ENCODE data around the gene PDZRN3.

DNA sequence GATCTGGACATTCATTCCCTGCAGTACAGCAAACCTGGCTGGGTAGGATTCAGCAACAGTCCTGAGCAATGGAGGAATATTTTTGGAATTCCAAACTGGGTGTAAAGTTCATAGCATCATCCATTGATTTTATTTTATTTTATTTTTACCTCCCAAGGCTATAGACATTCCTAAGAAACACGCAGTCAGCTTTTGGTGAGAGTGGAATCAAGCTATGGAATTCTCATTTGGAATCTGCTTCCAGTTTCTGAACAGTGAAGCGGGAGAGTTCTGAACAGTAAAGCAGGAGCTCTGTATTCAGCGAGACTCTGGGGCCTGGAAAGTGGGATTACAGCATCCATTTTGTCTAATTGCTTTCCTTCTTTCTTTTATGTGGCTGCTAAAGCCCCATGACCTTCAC is 1.4 kb upstream of the PDZRN3 start:
- no peak for TF ChIP-seq FOXM1 (CRISPR knock-in tag; IDR thresholded peaks at IDR 0.05)
- no peak for TF ChIP-seq SP2 (CRISPR knock-in tag; IDR thresholded peaks at IDR 0.05)
- no peak for TF ChIP-seq TP53 (CRISPR knock-in tag; conservative IDR thresholded peaks at IDR 0.05)
- TF ChIP-seq FOXA1 (IDR thresholded peaks at IDR 0.05) = no peak
- no peak for TF ChIP-seq FOXA1 (CRISPR knock-in tag; IDR thresholded peaks at IDR 0.05)
- no peak for TF ChIP-seq POLR2A (IDR thresholded peaks at IDR 0.05; ENCODE audit: insufficient read depth in 1 of 2, low read depth in 2 of 2, low read length in 2 of 2)
- TF ChIP-seq, protein P1, sequence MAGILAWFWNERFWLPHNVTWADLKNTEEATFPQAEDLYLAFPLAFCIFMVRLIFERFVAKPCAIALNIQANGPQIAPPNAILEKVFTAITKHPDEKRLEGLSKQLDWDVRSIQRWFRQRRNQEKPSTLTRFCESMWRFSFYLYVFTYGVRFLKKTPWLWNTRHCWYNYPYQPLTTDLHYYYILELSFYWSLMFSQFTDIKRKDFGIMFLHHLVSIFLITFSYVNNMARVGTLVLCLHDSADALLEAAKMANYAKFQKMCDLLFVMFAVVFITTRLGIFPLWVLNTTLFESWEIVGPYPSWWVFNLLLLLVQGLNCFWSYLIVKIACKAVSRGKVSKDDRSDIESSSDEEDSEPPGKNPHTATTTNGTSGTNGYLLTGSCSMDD (CRISPR knock-in tag; IDR thresholded peaks at IDR 0.05) = no peak
- TF ChIP-seq, protein P2, sequence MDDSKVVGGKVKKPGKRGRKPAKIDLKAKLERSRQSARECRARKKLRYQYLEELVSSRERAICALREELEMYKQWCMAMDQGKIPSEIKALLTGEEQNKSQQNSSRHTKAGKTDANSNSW (CRISPR knock-in tag; IDR thresholded peaks at IDR 0.05; ENCODE audit: borderline replicate concordance) = no peak
- TF ChIP-seq BRCA1 (CRISPR knock-in tag; IDR thresholded peaks at IDR 0.05) = no peak

All from HepG2 (cell line).